GM18505 (cell line): ENCODE data around the gene NEMP1.
"Not testable (repeated sequence)": the region's sequence is repeated elsewhere in the genome, so short reads cannot be mapped to it uniquely, and the experiment has no call there.

Source experiments
- ATAC-seq: cut with Tn5 transposase; IDR thresholded peaks from one replicate; pipeline ENCODE4 v1.9.1; 2021; ENCODE audit not compliant: unreplicated experiment
- POLR2A ChIP-seq: IDR thresholded peaks from 4 replicates; pipeline ENCODE4 v1.6.1; 2011; ENCODE audit warnings: borderline replicate concordance; ENCODE audit not compliant: insufficient read depth, insufficient read length; ENCODE audit errors: extremely low read depth

The NEMP1 gene

GRCh38 chr12:57078519-57079404 is at the start of gene NEMP1:
Gene NEMP1, minus strand, starts transcription at chr12:57078791. Its CDS starts 46 bp downstream, at chr12:57078745.
- peak; percentile 69 for TF ChIP-seq POLR2A
- peak; percentile 96 for ATAC-seq

- no peak for ATAC-seq
- no peak for TF ChIP-seq POLR2A
These were observed 49.3 kb upstream of the NEMP1 start, which contains the start of gene LRP1 for GRCh38 chr12:57127726-57128518. Gene LRP1, plus strand, starts transcription at chr12:57128483. Its CDS starts 482 bp downstream, at chr12:57128965.

GRCh38 chr12:57127101-57127725 is 48.6 kb upstream of the NEMP1 start:
- no peak for ATAC-seq
- no peak for TF ChIP-seq POLR2A

GRCh38 chr12:57126561-57126960 is 48.0 kb upstream of the NEMP1 start:
- no peak for ATAC-seq
- no peak for TF ChIP-seq POLR2A

- TF ChIP-seq POLR2A = no peak
These were observed 47.5 kb upstream of the NEMP1 start for GRCh38 chr12:57126061-57126460.

GRCh38 chr12:57124261-57124877 is 45.8 kb upstream of the NEMP1 start:
- ATAC-seq = no peak
- no peak for TF ChIP-seq POLR2A

More at GRCh38 chr12:57126061-57126460, 47.5 kb upstream of the NEMP1 start:
- ATAC-seq = no peak

- no peak for TF ChIP-seq POLR2A
- ATAC-seq = no peak
These were observed 45.2 kb upstream of the NEMP1 start for GRCh38 chr12:57123813-57124212.

GRCh38 chr12:57120718-57121117 is 42.1 kb upstream of the NEMP1 start:
- ATAC-seq = not testable (repeated sequence)

- no peak for ATAC-seq
- TF ChIP-seq POLR2A = no peak
These were observed 40.9 kb upstream of the NEMP1 start for GRCh38 chr12:57119294-57120085.

- no peak for TF ChIP-seq POLR2A
- ATAC-seq = no peak
These were observed 40.2 kb upstream of the NEMP1 start for GRCh38 chr12:57118711-57119271.

GRCh38 chr12:57116580-57117281 is 38.1 kb upstream of the NEMP1 start:
- ATAC-seq = no peak
- TF ChIP-seq POLR2A = no peak
